NCI-H1092 treated with DMSO at 0.1 percent for 48 hours (cell line): ENCODE results near the gene ENTPD6.
"Not testable (repeated sequence)": the region's sequence is repeated elsewhere in the genome, so short reads cannot be mapped to it uniquely, and the experiment has no call there.

Experiments
- DNase-seq: peaks from one replicate; lab custom pipeline; 2025; lab: John Stamatoyannopoulos, UW

Gene ENTPD6

GRCh38 chr20:25195014-25195961, at the start of gene ENTPD6:
Gene ENTPD6, plus strand, starts transcription at chr20:25195712. Its CDS starts 10,825 bp downstream, at chr20:25206537.
- DNase-seq: peak; percentile 86

GRCh38 chr20:25146976-25147375, 48.5 kb upstream of the ENTPD6 start:
- no peak for DNase-seq

GRCh38 chr20:25147716-25148115, 47.8 kb upstream of the ENTPD6 start:
- DNase-seq: no peak

- peak; percentile 16 for DNase-seq
Measured at GRCh38 chr20:25148181-25148981, 47.1 kb upstream of the ENTPD6 start.

- DNase-seq: no peak
Measured at GRCh38 chr20:25148982-25149846, 46.3 kb upstream of the ENTPD6 start.

GRCh38 chr20:25150016-25150415, 45.5 kb upstream of the ENTPD6 start:
- no peak for DNase-seq

GRCh38 chr20:25158043-25158442, 37.5 kb upstream of the ENTPD6 start:
- DNase-seq: no peak

- no peak for DNase-seq
Measured at GRCh38 chr20:25160467-25160866, 35.0 kb upstream of the ENTPD6 start.

- no peak for DNase-seq
Measured at GRCh38 chr20:25160897-25161296, 34.6 kb upstream of the ENTPD6 start.

GRCh38 chr20:25165128-25165527, 30.4 kb upstream of the ENTPD6 start:
- no peak for DNase-seq

GRCh38 chr20:25166105-25166782, 29.3 kb upstream of the ENTPD6 start:
- DNase-seq: peak; percentile 12

- no peak for DNase-seq
Measured at GRCh38 chr20:25173321-25173720, 22.2 kb upstream of the ENTPD6 start.

- no peak for DNase-seq
Measured at GRCh38 chr20:25173886-25174308, 21.6 kb upstream of the ENTPD6 start.

- no peak for DNase-seq
Measured at GRCh38 chr20:25176184-25176583, 19.3 kb upstream of the ENTPD6 start.

GRCh38 chr20:25177890-25178321, 17.6 kb upstream of the ENTPD6 start:
- DNase-seq: peak; percentile 0

- DNase-seq: peak; percentile 44
Measured at GRCh38 chr20:25178563-25179438, 16.7 kb upstream of the ENTPD6 start.

- DNase-seq: no peak
Measured at GRCh38 chr20:25179439-25180089, 15.9 kb upstream of the ENTPD6 start.

- DNase-seq: not testable (repeated sequence)
Measured at GRCh38 chr20:25184391-25184790, 11.1 kb upstream of the ENTPD6 start.

GRCh38 chr20:25187220-25187619, 8.3 kb upstream of the ENTPD6 start:
- DNase-seq: no peak

- no peak for DNase-seq
Measured at GRCh38 chr20:25187635-25188034, 7.9 kb upstream of the ENTPD6 start.
